Choroid plexus epithelial cell (primary cell): Measurements from ENCODE around the gene PRMT7.

Source experiments
- DNase-seq: peaks from one replicate; pipeline ENCODE4 v3.0.0-alpha.2; 2010; ENCODE audit warnings: low read depth
- H3K4me3 ChIP-seq: 2 replicates; pipeline ENCODE4 v1.5.1; 2011; ENCODE audit warnings: low read depth, mild to moderate bottlenecking, control low read depth, low read length, moderate library complexity
- CTCF ChIP-seq: conservative IDR thresholded peaks from 2 replicates; pipeline ENCODE4 v1.5.1; 2011; ENCODE audit warnings: low read depth, mild to moderate bottlenecking, control low read depth, inconsistent platforms, low read length, moderate library complexity

Gene PRMT7

GRCh38 chr16:68358951-68359350 lies 48.1 kb downstream of the PRMT7 start:
- H3K4me3 ChIP-seq: no peak overlapping the region
- DNase-seq: no peak

GRCh38 chr16:68359398-68360191 lies 48.8 kb downstream of the PRMT7 start:
- no peak for DNase-seq
- no peak overlapping the region for H3K4me3 ChIP-seq
- no peak for TF ChIP-seq CTCF

More at GRCh38 chr16:68358951-68359350, 48.1 kb downstream of the PRMT7 start:
- no peak for TF ChIP-seq CTCF

- TF ChIP-seq CTCF: no peak
- no peak overlapping the region for H3K4me3 ChIP-seq
- no peak for DNase-seq
Measured at GRCh38 chr16:68360547-68360946, 49.7 kb downstream of the PRMT7 start.

- H3K4me3 ChIP-seq: no peak overlapping the region
- TF ChIP-seq CTCF: no peak
- DNase-seq: no peak
Measured at GRCh38 chr16:68360956-68361355, 50.1 kb downstream of the PRMT7 start.

GRCh38 chr16:68361485-68361884 lies 50.7 kb downstream of the PRMT7 start:
- H3K4me3 ChIP-seq: no peak overlapping the region
- TF ChIP-seq CTCF: no peak
- DNase-seq: no peak

- no peak for DNase-seq
- no peak overlapping the region for H3K4me3 ChIP-seq
- TF ChIP-seq CTCF: no peak
Measured at GRCh38 chr16:68362262-68362913, 51.6 kb downstream of the PRMT7 start.
